Loucy (cell line): ENCODE data around the gene FAM53A.

Experiments
- EZH2phosphoT487 ChIP-seq: fragments of 200-600 bp; IDR thresholded peaks from 2 replicates; pipeline ENCODE4 v1.6.1; 2018; ENCODE audit warnings: antibody characterized with exemption, mild to moderate bottlenecking, moderate library complexity, borderline replicate concordance
- TF ChIP-seq, protein P1 (sequence below): fragments of 200-600 bp; sonication (generic); conservative IDR thresholded peaks from 2 replicates; pipeline ENCODE4 v1.5.1; 2014; ENCODE audit warnings: mild to moderate bottlenecking, antibody characterized with exemption, low read length

DNA sequence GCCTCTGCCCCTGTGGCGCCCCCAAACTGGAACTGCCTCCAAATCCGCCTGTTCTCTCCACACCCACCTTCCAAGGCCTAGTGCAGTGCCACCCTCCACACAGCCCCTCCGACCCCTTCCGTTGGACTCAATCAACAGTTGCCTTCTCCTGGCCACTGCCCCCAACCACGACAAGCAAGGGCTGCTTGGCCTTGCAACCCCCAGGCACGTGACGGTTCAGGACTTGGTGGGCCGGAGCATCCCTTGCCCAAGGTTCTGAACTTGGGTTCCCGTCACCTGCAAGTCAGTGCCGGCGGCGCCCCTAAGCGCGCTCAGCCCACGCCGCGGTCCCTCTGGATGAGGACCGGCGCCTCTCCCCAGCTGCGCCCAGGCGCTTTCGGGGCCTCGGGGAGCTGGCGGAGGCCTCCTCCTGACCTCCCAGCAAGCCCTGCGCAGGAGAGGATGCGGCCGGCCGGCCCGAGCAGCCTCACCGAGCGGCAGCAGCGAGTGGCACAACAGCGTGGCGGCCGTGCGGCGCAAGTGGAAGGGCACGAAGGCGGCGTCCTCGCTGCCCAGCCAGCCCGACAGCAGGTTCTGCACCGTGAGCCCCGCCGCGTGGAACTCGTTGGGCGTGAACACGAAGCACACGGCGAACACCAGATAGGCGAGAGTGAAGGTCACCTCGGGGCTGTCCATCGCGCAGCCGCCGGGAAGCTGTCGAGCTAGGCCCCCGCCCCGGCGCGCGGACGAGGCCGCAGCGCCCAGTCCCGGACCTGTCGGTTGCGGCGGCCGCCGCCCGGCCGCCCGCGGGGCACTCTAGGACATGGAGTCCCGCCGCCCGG, 36.3 kb upstream of the FAM53A start:
- TF ChIP-seq, protein P1, sequence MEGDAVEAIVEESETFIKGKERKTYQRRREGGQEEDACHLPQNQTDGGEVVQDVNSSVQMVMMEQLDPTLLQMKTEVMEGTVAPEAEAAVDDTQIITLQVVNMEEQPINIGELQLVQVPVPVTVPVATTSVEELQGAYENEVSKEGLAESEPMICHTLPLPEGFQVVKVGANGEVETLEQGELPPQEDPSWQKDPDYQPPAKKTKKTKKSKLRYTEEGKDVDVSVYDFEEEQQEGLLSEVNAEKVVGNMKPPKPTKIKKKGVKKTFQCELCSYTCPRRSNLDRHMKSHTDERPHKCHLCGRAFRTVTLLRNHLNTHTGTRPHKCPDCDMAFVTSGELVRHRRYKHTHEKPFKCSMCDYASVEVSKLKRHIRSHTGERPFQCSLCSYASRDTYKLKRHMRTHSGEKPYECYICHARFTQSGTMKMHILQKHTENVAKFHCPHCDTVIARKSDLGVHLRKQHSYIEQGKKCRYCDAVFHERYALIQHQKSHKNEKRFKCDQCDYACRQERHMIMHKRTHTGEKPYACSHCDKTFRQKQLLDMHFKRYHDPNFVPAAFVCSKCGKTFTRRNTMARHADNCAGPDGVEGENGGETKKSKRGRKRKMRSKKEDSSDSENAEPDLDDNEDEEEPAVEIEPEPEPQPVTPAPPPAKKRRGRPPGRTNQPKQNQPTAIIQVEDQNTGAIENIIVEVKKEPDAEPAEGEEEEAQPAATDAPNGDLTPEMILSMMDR, result no peak
- TF ChIP-seq EZH2phosphoT487, result no peak
